Measurements from ENCODE around the gene SLFN5. TPM values are rescaled to one million over a fixed set of nuclear protein-coding genes. Genes with fewer than 3 reads are reported as not detected.

Gene SLFN5
- total and polyA plus RNA-seq, 4 donors: 8.5 to 51.7 (median 30.8) TPM

DNA sequence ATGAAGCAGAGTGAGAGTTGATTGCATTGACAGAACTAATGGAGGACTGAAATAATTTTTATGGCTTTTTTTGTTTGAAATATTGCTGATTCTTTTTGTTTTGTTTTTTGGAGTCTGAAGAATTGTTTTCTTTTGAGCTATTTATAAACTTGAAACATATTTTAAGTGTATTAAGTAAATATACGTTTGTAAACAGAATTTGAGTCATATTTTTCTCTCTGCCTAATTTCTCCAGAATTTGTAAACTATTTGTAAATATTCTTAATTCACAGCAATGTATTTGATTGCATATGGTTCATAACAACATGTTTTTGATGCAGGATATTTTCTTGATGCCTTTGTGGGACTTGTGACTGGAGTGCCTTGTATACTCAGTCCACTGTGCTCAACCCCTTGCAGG, 79.9 kb downstream of the SLFN5 start:
- ATAC-seq (ENCODE audit: insufficient read depth, low FRiP score): no peak
- no peaks in the 10 kb centered on the region for H3K36me3 ChIP-seq (ENCODE audit: control insufficient read depth in 4 of 4, insufficient read depth in 4 of 4, low read length in 4 of 4)
- WGBS, 2 donors: 84 to 94% methylated on average over 1 of the region's 1 CpG

More for the DNA sequence above, 79.9 kb downstream of the SLFN5 start:
- H3K27me3 ChIP-seq (ENCODE audit: control insufficient read depth in 3 of 3, insufficient read depth in 3 of 3, low read length in 2 of 3): peaks cover 0 to 5% (median 0%) of the 10 kb centered on the region in 3 donors
- H3K9me3 ChIP-seq (ENCODE audit: control insufficient read depth in 4 of 4, insufficient read depth in 3 of 4, low read length in 3 of 4): peaks cover 0 to 4% (median 2%) of the 10 kb centered on the region in 4 donors
- DNase-seq: no peak
- no peak for TF ChIP-seq CTCF (IDR thresholded peaks at IDR 0.05; ENCODE audit: control extremely low read depth, extremely low read depth)
- no peak overlapping the region for H3K4me3 ChIP-seq
- H3K4me1 ChIP-seq (ENCODE audit: control insufficient read depth in 5 of 5, insufficient read depth in 5 of 5, low read length in 5 of 5): no peaks in the 10 kb centered on the region
- no peak overlapping the region for H3K27ac ChIP-seq (ENCODE audit: low read depth in 1 of 2, low read length in 1 of 2)
- no peak overlapping the region for H3K9ac ChIP-seq (ENCODE audit: insufficient read depth in 1 of 2, low read length in 2 of 2)

Other genes with a start within 250 kb of the SLFN5 start
- 10 to 100 TPM; 18.4 to 38.1 TPM for gene RFFL, start 179.4 kb upstream of the SLFN5 start, total RNA-seq
- 10 to 100 TPM in 1 of 2 donors, 1 to 10 TPM in 1; 5.8 to 25.4 TPM for gene RFFL, start 179.4 kb upstream of the SLFN5 start, polyA plus RNA-seq
- gene RAD51D, start 123.2 kb upstream of the SLFN5 start, total RNA-seq: 10 to 100 TPM in 1 of 2 donors, 1 to 10 TPM in 1; 8.8 to 17.4 TPM
- gene RAD51D, start 123.2 kb upstream of the SLFN5 start, polyA plus RNA-seq: 1 to 10 TPM; 5.0 to 8.9 TPM
- gene FNDC8, start 121.5 kb upstream of the SLFN5 start, total RNA-seq: not detected
- gene FNDC8, start 121.5 kb upstream of the SLFN5 start, polyA plus RNA-seq: not detected
- gene NLE1, start 100.8 kb upstream of the SLFN5 start, total RNA-seq: 10 to 100 TPM in 1 of 2 donors, 1 to 10 TPM in 1; 7.7 to 15.2 TPM
- 10 to 100 TPM in 1 of 2 donors, 1 to 10 TPM in 1; 6.8 to 10.6 TPM for gene NLE1, start 100.8 kb upstream of the SLFN5 start, polyA plus RNA-seq
- gene UNC45B, start 95.3 kb upstream of the SLFN5 start, total RNA-seq: 1 to 10 TPM in 1 of 2 donors, under 1 TPM in 1; 0.43 to 1.6 TPM
- under 1 TPM; 0.06 to 0.16 TPM for gene UNC45B, start 95.3 kb upstream of the SLFN5 start, polyA plus RNA-seq
- not detected for gene SLC35G3, start 48.7 kb upstream of the SLFN5 start, total RNA-seq
- gene SLC35G3, start 48.7 kb upstream of the SLFN5 start, polyA plus RNA-seq: under 1 TPM in 1 of 2 donors, not detected in 1; 0.04 TPM
- gene SLFN11, start 130.5 kb downstream of the SLFN5 start, total RNA-seq: 10 to 100 TPM; 22.7 to 66.0 TPM
- gene SLFN11, start 130.5 kb downstream of the SLFN5 start, polyA plus RNA-seq: 10 to 100 TPM; 12.1 to 13.0 TPM
- 10 to 100 TPM; 12.4 to 27.4 TPM for gene SLFN12, start 189.4 kb downstream of the SLFN5 start, total RNA-seq
- 1 to 10 TPM; 2.9 to 3.7 TPM for gene SLFN12, start 189.4 kb downstream of the SLFN5 start, polyA plus RNA-seq
- gene SLFN13, start 205.7 kb downstream of the SLFN5 start, total RNA-seq: 10 to 100 TPM; 20.6 to 39.1 TPM
- 1 to 10 TPM; 5.2 TPM for gene SLFN13, start 205.7 kb downstream of the SLFN5 start, polyA plus RNA-seq

Data from lung (tissue), 12 donors.